Measurements from ENCODE around the gene ARMH4.

Gene ARMH4

DNA sequence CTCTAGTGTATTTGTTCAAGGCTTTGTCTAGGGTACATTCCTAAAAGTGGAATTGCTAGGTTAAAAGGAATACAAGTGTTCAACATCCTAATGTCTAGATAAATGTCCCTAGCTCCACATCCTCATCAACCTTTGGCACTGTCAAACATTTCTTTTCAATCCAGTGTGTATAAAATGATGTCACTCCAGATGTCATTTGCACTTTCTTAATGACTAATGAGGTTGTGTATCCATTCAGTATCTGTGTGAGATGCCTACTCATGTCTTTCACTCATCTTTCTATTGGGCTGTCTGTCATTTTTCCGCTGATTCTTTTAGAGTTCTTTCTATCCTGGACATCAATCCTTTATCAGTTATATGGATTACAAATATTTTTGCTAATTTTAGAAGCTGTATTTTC, 43.3 kb downstream of the ARMH4 start:
- DNase-seq (ENCODE audit: low read depth, low spot score): no peak
- ChIA-PET CTCF (interaction anchor here (0.6 to 5.6 kb wide), 35 partner anchors 9 to 316 kb away, joined by 3 to 56 read pairs (median 5); partner anchors contain the start of genes PSMA3 and TOMM20L), POLR2A (no interaction called here)
- H3K4me3 ChIP-seq (ENCODE audit: low read depth, low read length): no peak overlapping the region
- TF ChIP-seq, protein P1, sequence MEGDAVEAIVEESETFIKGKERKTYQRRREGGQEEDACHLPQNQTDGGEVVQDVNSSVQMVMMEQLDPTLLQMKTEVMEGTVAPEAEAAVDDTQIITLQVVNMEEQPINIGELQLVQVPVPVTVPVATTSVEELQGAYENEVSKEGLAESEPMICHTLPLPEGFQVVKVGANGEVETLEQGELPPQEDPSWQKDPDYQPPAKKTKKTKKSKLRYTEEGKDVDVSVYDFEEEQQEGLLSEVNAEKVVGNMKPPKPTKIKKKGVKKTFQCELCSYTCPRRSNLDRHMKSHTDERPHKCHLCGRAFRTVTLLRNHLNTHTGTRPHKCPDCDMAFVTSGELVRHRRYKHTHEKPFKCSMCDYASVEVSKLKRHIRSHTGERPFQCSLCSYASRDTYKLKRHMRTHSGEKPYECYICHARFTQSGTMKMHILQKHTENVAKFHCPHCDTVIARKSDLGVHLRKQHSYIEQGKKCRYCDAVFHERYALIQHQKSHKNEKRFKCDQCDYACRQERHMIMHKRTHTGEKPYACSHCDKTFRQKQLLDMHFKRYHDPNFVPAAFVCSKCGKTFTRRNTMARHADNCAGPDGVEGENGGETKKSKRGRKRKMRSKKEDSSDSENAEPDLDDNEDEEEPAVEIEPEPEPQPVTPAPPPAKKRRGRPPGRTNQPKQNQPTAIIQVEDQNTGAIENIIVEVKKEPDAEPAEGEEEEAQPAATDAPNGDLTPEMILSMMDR (IDR thresholded peaks at IDR 0.05; ENCODE audit: insufficient read depth, low read length, missing control alignments): no peak

DNA sequence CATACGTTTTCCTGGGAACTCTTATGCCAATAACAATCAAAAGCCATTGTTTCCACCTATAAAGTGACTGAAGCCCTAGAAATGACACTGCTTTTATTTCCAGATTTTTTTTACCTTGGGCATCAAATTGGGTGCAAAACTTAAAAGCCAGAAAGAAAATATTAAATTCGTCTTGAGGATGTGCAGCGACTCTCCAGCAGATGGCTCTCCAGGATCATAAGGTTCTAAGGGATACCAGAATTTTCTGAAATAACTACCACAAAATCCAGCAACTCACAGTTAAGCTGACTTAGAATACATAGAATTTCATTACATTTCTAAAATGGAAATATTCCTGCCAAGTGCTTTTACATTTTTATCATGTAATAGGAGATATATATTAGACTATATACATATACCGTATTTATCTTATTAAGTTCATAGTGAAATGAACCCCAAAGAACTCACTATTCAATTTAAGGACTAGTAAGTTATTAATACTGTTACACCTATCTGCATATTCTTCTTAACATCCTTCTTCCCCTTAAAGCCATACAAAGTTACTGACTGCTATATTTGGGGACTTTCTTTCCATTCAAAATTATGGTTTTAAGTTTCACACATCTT, 44.0 kb downstream of the ARMH4 start:
- CTCF ChIA-PET: interaction anchor here (0.6 to 5.6 kb wide), 29 partner anchors 9 to 317 kb away, joined by 3 to 56 read pairs (median 5); partner anchors contain the start of genes PSMA3 and TOMM20L
- TF ChIP-seq, protein P1 (IDR thresholded peaks at IDR 0.05; ENCODE audit: insufficient read depth, low read length, missing control alignments): peak; percentile 52
- DNase-seq (ENCODE audit: low read depth, low spot score): no peak
- POLR2A ChIA-PET: interaction anchor here (0.6 kb wide), 1 partner anchor 91 kb away, joined by 3 read pairs; no protein-coding TSS in a partner anchor
- no peak overlapping the region for H3K4me3 ChIP-seq (ENCODE audit: low read depth, low read length)

DNA sequence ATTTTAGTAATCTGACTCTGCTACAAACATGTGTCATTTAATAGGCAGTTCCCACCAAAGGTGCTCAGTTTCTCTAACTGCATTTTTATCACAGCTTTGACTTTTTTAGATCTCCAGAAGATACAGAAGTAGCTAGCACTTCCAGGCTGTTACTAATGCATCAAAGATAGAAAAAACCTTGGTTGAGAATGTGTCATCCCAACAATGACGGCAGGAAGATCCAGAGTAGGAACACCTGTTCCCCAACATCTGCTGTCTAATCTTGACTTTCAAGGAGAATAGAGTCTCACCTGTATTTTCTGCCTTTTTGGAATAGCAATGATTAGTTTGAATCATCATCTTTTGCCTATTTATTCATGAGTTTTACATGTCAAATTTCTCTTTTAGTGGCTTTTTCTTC, 45.0 kb downstream of the ARMH4 start:
- POLR2A ChIA-PET: interaction anchor here (0.6 kb wide), 1 partner anchor 321 kb away, joined by 3 read pairs; the partner anchor contains the start of gene KIAA0586
- CTCF ChIA-PET: interaction anchor here (0.6 to 5.6 kb wide), 16 partner anchors 8 to 1067 kb away, joined by 3 to 56 read pairs (median 4); partner anchors contain the start of gene TOMM20L

DNA sequence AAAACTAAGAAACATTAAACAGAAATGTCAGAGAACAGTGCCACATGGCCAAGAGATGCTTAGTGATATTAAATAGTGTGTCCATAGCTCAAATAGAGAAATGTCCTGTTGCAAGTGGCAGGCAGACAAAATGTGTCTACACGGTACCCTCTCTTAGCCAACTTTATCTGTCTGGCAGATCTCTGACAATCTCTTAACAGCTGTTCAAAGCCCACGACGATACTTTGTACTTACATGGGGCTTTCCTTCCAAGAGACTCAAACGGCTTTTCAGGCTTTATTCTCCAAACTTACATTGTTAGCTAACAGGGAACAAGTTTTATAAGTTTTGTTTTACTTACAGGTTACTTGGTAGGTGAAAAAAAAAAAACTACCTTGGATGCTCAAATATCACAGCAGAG, 45.6 kb downstream of the ARMH4 start:
- H3K4me3 ChIP-seq (ENCODE audit: low read depth, low read length): no peak overlapping the region
- no peak for DNase-seq (ENCODE audit: low read depth, low spot score)
- ChIA-PET CTCF (interaction anchor here (1.0 to 5.6 kb wide), 10 partner anchors 8 to 289 kb away, joined by 3 to 56 read pairs (median 4); partner anchors contain the start of gene TOMM20L), POLR2A (no interaction called here)
- TF ChIP-seq, protein P1 (IDR thresholded peaks at IDR 0.05; ENCODE audit: insufficient read depth, low read length, missing control alignments): no peak

More for the DNA sequence above, 45.0 kb downstream of the ARMH4 start:
- DNase-seq (ENCODE audit: low read depth, low spot score): no peak
- no peak overlapping the region for H3K4me3 ChIP-seq (ENCODE audit: low read depth, low read length)
- TF ChIP-seq, protein P1 (IDR thresholded peaks at IDR 0.05; ENCODE audit: insufficient read depth, low read length, missing control alignments): no peak

DNA sequence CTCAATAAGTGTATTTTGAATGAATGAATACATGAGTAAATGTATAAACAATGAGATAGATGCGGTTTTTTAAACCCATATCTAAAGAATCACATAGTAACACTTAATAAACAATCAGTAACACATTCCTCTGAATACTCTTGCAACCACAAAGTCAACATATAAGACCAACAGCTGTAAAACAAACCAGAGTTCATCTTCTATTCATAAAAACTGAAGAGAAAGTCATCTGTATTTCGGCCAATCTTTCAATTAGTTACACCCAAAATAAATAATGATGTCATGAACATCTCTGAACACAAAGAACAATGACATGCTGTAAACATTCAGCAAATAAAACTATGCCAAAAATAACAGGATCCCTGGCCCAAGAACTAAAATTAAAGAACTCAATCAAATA, 47.2 kb downstream of the ARMH4 start:
- H3K4me3 ChIP-seq (ENCODE audit: low read depth, low read length): no peak overlapping the region
- TF ChIP-seq, protein P1 (IDR thresholded peaks at IDR 0.05; ENCODE audit: insufficient read depth, low read length, missing control alignments): no peak
- peak; percentile 58 for DNase-seq (ENCODE audit: low read depth, low spot score)
- ChIA-PET CTCF (interaction anchor here (1.4 kb wide), 1 partner anchor 25 kb away, joined by 3 read pairs; no protein-coding TSS in a partner anchor), POLR2A (no interaction called here)

DNA sequence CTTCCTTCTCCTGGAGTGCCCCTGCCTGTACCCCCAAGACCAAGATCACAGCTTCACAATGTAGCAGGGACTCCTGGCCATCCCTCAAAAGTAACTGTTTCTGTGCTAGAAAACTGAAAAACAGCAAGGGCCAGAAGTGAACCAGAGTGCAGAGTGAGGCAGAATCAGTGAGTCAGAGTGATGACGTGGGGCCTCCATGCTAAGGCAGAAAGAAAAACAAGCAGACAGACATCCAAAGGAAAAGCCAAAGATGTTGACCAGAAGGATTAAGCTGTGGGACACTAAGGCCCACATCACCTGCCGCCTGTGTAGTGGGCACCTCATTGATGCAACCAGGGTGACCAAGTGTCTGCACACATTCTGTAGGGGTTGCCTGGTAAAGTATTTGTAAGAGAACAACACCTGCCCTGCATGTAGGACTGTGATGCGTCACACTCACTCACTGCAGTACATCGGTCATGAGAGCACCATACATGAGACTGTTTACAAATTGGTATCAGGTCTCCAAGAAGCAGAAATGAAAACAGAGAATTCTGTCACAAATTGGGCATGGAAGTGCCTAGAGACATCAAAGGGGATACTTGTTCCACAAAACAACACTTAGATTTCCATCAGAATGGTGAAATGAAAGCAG, 51.2 kb downstream of the ARMH4 start:
- TF ChIP-seq, protein P1 (IDR thresholded peaks at IDR 0.05; ENCODE audit: insufficient read depth, low read length, missing control alignments): no peak
- no peak for DNase-seq (ENCODE audit: low read depth, low spot score)
- POLR2A ChIA-PET: no interaction called here
- CTCF ChIA-PET: no interaction called here
- no peak overlapping the region for H3K4me3 ChIP-seq (ENCODE audit: low read depth, low read length)
